ENCODE data around the gene ADAMTSL4.

The ADAMTSL4 gene

GRCh38 chr1:150532860-150533259 is 16.3 kb upstream of the ADAMTSL4 start:
- no peak for DNase-seq (ENCODE audit: low read depth)
- no peak overlapping the region for H3K4me3 ChIP-seq (ENCODE audit: control insufficient read depth, low read depth, low read length)
- TF ChIP-seq CTCF (conservative IDR thresholded peaks at IDR 0.05; ENCODE audit: control insufficient read depth, insufficient read depth, low read depth, low read length): no peak

- H3K4me3 ChIP-seq (ENCODE audit: control insufficient read depth, low read depth, low read length): no peak overlapping the region
- no peak for DNase-seq (ENCODE audit: low read depth)
- TF ChIP-seq CTCF (conservative IDR thresholded peaks at IDR 0.05; ENCODE audit: control insufficient read depth, insufficient read depth, low read depth, low read length): no peak
Measured at GRCh38 chr1:150534002-150534401, 15.2 kb upstream of the ADAMTSL4 start.

GRCh38 chr1:150535511-150536287 is 13.5 kb upstream of the ADAMTSL4 start:
- no peak for TF ChIP-seq CTCF (conservative IDR thresholded peaks at IDR 0.05; ENCODE audit: control insufficient read depth, insufficient read depth, low read depth, low read length)
- no peak overlapping the region for H3K4me3 ChIP-seq (ENCODE audit: control insufficient read depth, low read depth, low read length)
- DNase-seq (ENCODE audit: low read depth): no peak

GRCh38 chr1:150536836-150537731 is 12.1 kb upstream of the ADAMTSL4 start:
- no peak for TF ChIP-seq CTCF (conservative IDR thresholded peaks at IDR 0.05; ENCODE audit: control insufficient read depth, insufficient read depth, low read depth, low read length)
- no peak for DNase-seq (ENCODE audit: low read depth)
- no peak overlapping the region for H3K4me3 ChIP-seq (ENCODE audit: control insufficient read depth, low read depth, low read length)

GRCh38 chr1:150537732-150538684 is 11.2 kb upstream of the ADAMTSL4 start:
- no peak overlapping the region for H3K4me3 ChIP-seq (ENCODE audit: control insufficient read depth, low read depth, low read length)
- TF ChIP-seq CTCF (conservative IDR thresholded peaks at IDR 0.05; ENCODE audit: control insufficient read depth, insufficient read depth, low read depth, low read length): no peak
- peak; percentile 65 for DNase-seq (ENCODE audit: low read depth)

Data from fibroblast of mammary gland (primary cell).